Lower lobe of right lung (tissue), 2 donors: ENCODE results near the gene CHCHD6. TPM values are rescaled to one million over a fixed set of nuclear protein-coding genes. Genes with fewer than 3 reads are reported as not detected.

Source experiments
- ATAC-seq, 2 donors: fragments of 200-7000 bp; cut with Tn5 transposase; one replicate each; pipeline ENCODE4 v1.9.1; 2020 to 2022; ENCODE audit warnings: mild to moderate bottlenecking in 2 of 2, moderate library complexity in 2 of 2
- DNase-seq: peaks from one replicate; pipeline ENCODE4 v3.0.0-alpha.2; 2020
- H3K27ac ChIP-seq: fragments of 200-600 bp; one replicate; pipeline ENCODE4 v1.8.0; 2022
- H3K27me3 ChIP-seq: fragments of 200-600 bp; one replicate; pipeline ENCODE4 v1.8.0; 2022; ENCODE audit warnings: low read depth
- H3K36me3 ChIP-seq: fragments of 200-600 bp; one replicate; pipeline ENCODE4 v1.8.0; 2022; ENCODE audit warnings: mild to moderate bottlenecking
- H3K4me1 ChIP-seq: fragments of 200-600 bp; one replicate; pipeline ENCODE4 v1.8.0; 2022
- H3K4me3 ChIP-seq: fragments of 200-600 bp; one replicate; pipeline ENCODE4 v1.8.0; 2022; ENCODE audit warnings: mild to moderate bottlenecking
- H3K9me3 ChIP-seq: fragments of 200-600 bp; one replicate; pipeline ENCODE4 v1.8.0; 2022
- intact Hi-C: fragments of 100-400 bp; cut with DNase I; formaldehyde crosslinking; loops from one replicate; pipeline ENCODE4 v1.11.0; 2022
- total RNA-seq: library from RNA; stranded (reverse); fragmentation: NEBNext Ultra II Directional; extraction: Animal tissue kit (Norgen Biotek cat#: 25700); gene quantifications from one replicate; pipeline ENCODE4 v1.2.1, GENCODE V29; 2021
- TF ChIP-seq, protein P1 (sequence below): fragments of 200-600 bp; IDR thresholded peaks from one replicate; pipeline ENCODE4 v1.8.0; 2022; ENCODE audit warnings: antibody characterized with exemption, mild to moderate bottlenecking
- donor health status: DM: no; HTN: yes; CAD: no; lungs with severe emphysema.

Gene CHCHD6
- total RNA-seq, 1 donor from 2014 or later = 12.2 TPM

DNA sequence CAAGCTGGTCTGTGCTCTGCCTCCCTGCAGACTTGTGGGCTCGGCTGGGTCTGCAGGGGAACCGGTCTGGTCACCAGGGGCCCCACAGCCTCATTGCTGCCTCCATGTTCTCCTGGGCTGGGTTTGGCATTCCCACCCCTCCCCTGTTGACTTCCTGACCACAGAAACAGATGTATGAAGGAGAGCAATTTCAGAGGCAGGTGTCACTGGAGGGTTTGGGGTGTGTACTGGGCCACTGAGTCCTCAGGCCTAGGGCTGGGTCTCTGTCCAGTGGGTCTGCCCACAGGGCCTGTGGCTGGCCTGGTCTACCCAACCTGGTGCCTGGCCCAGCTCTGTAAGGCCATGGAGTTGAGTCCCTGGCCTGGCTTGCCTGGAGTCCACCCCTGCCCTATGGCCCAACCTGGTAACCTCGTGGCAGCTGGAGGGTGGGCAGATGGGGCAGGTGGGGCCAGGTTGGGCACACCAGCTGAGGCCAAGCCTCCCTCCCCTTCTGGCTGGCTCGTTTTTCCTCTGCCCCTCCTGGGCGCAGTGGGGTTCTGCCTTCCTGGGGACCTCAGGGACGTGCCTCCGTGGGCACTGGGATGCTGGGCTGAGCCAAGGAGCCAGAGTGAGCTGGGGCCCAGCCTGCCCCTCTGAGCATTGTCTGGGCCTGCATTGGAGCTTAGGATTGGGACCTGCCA lies 299.7 kb downstream of the CHCHD6 start:
- DNase-seq = no peak
- intact Hi-C loops = no loop called here
- no peak for ATAC-seq

DNA sequence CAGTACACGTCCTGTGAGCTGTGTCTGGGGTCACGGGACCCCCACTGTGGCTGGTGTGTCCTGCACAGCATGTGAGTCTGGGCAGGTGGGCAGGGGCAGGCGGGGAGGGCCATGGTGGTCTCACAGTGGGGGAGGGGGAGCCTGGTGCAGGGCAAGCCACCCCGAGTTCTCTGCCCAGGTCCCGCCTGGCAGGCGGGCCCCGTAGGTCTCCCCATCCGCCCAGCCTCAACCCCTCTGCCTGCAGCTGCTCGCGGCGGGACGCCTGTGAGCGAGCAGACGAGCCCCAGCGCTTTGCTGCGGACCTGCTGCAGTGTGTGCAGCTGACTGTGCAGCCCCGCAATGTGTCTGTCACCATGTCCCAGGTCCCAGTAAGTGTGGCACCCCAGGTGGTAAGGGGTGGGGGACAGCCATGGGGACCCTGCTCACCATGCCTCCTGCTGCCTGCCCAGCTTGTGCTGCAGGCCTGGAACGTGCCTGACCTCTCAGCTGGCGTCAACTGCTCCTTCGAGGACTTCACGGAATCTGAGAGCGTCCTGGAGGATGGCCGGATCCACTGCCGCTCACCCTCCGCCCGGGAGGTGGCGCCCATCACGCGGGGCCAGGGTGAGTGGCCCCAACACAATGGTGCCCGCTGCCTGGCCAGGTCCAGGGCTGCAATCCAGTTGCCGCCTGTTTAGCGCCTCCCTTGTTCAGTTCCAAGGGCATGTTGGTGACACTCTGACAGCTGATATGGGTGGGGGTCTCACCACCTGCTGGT lies 300.8 kb downstream of the CHCHD6 start:
- Histone ChIP-seq H3K27ac (no peak overlapping the region), H3K36me3 (peaks cover 19% of the 10 kb centered on the region), H3K4me3 (no peak overlapping the region), H3K4me1 (peaks cover 25% of the 10 kb centered on the region), H3K9me3 (no peaks in the 10 kb centered on the region), H3K27me3 (no peaks in the 10 kb centered on the region)
- intact Hi-C loops = no loop called here
- DNase-seq (no peak), ATAC-seq (no peak)
- TF ChIP-seq, protein P1, sequence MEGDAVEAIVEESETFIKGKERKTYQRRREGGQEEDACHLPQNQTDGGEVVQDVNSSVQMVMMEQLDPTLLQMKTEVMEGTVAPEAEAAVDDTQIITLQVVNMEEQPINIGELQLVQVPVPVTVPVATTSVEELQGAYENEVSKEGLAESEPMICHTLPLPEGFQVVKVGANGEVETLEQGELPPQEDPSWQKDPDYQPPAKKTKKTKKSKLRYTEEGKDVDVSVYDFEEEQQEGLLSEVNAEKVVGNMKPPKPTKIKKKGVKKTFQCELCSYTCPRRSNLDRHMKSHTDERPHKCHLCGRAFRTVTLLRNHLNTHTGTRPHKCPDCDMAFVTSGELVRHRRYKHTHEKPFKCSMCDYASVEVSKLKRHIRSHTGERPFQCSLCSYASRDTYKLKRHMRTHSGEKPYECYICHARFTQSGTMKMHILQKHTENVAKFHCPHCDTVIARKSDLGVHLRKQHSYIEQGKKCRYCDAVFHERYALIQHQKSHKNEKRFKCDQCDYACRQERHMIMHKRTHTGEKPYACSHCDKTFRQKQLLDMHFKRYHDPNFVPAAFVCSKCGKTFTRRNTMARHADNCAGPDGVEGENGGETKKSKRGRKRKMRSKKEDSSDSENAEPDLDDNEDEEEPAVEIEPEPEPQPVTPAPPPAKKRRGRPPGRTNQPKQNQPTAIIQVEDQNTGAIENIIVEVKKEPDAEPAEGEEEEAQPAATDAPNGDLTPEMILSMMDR = no peak

More for the DNA sequence above, 299.7 kb downstream of the CHCHD6 start:
- Histone ChIP-seq H3K4me3 (no peak overlapping the region), H3K27ac (no peak overlapping the region), H3K9me3 (no peaks in the 10 kb centered on the region), H3K4me1 (peaks cover 35% of the 10 kb centered on the region), H3K27me3 (no peaks in the 10 kb centered on the region), H3K36me3 (peaks cover 14% of the 10 kb centered on the region)
- TF ChIP-seq, protein P1 = no peak

DNA sequence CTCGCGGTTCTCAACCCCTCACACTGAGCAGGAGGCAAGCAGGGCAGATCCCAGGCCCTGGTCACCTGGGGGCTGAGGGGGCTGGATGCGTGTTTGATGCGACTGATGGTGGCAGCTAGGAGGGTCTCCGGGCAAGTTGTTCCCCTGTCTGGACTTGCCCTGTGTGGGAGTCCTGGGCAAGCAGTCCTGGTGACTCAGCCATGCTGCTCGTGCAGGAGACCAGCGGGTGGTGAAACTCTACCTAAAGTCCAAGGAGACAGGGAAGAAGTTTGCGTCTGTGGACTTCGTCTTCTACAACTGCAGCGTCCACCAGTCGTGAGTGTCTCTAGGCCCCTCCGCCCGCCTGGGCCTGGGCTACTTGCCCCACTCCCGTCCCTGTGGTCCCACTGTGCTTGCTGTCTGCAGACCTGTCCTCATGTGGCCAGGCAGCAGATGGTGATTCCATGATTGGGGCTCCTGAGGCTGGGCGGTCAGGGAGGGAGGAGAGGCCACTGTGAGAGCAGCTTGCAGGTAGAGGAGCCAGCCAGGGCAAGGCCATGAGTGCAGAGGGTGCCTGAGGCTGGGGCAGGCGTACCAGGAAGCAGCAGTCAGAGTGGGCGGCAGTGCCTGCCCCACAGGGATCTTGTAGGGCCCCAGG lies 301.9 kb downstream of the CHCHD6 start:
- no peaks in the 10 kb centered on the region for H3K9me3 ChIP-seq
- no peak overlapping the region for H3K4me3 ChIP-seq
- peaks cover 24% of the 10 kb centered on the region for H3K36me3 ChIP-seq
- intact Hi-C loops = no loop called here
- DNase-seq (no peak), ATAC-seq (no peak)
- H3K27me3 ChIP-seq = no peaks in the 10 kb centered on the region
- no peak overlapping the region for H3K27ac ChIP-seq
- H3K4me1 ChIP-seq = peaks cover 19% of the 10 kb centered on the region
- TF ChIP-seq, protein P1 = no peak

DNA sequence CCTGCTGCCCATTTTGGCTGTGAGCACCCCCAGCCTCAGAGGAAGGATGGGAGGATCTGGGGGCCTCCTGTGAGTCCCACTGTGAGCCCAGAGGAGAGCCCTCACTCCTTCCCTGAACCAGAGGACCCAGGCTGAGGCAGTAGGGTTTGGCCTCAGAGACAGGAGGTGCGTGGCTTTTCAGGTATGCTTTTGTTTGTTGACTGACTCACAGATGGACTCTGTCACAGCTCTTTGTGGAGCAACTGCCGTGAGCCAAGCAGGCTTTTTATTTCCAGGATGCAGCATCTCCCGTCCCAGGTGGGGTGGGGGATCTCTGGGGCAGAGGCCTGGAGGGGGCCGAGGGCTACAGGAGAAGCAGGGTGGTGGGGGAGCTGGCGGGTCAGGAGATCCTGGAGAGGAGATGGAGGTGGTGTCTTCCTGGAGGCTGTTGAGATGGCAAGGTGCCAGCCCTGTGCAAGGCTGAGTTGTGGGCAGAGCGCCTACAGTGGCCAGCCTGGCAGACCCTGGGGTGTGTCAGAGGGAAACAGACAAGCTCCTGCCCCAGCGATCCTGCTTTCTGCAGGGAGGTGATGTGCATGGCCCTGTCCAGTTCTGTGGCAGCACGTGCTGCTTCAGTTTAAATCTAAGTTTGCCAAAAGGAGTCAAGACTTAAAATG lies 302.9 kb downstream of the CHCHD6 start:
- intact Hi-C loops = no loop called here
- TF ChIP-seq, protein P1 = no peak
- no peak overlapping the region for H3K4me3 ChIP-seq
- H3K4me1 ChIP-seq = peaks cover 10% of the 10 kb centered on the region
- no peak overlapping the region for H3K27ac ChIP-seq
- no peaks in the 10 kb centered on the region for H3K27me3 ChIP-seq
- peaks cover 33% of the 10 kb centered on the region for H3K36me3 ChIP-seq
- DNase-seq (no peak), ATAC-seq (no peak)
- no peaks in the 10 kb centered on the region for H3K9me3 ChIP-seq

DNA sequence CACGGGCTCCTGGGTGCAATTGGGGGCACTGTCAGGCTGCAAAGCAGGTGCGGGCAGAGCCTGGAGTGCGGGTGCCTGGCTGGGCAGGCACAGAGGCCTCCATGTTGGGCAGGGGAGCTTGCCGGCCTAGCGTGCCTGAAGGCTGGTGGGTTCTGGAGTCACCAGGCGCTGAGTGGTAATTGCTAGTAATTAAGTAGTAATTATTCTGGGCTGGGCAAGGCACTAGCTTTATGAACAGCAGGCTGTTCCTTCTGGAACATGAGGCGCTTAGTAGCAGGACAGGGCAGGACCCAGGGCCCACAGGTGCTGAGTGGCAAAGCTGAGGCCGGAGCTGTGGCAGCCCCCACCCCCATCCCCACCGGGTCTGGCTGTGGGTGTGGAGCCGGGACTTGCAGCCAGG lies 304.2 kb downstream of the CHCHD6 start:
- ATAC-seq = no peak
- TF ChIP-seq, protein P1 = no peak
- Histone ChIP-seq H3K4me3 (no peak overlapping the region), H3K9me3 (no peaks in the 10 kb centered on the region), H3K36me3 (peaks cover 46% of the 10 kb centered on the region), H3K27ac (no peak overlapping the region), H3K27me3 (no peaks in the 10 kb centered on the region), H3K4me1 (no peaks in the 10 kb centered on the region)
- intact Hi-C loops = no loop called here
- DNase-seq = no peak
